Measurements from ENCODE around the gene HS6ST1.

Gene HS6ST1

GRCh38 chr2:128322715-128323554 lies 4.3 kb upstream of the HS6ST1 start:
- no peak for TF ChIP-seq CTCF (conservative IDR thresholded peaks at IDR 0.05; ENCODE audit: low read depth, low read length)
- Histone ChIP-seq H3K27ac (no peak overlapping the region), H3K4me2 (no peak overlapping the region; the same call in 1 of the 2 replicates)

GRCh38 chr2:128321784-128322714 lies 3.4 kb upstream of the HS6ST1 start:
- TF ChIP-seq CTCF (conservative IDR thresholded peaks at IDR 0.05; ENCODE audit: low read depth, low read length) = peak; percentile 62

More at GRCh38 chr2:128322715-128323554, 4.3 kb upstream of the HS6ST1 start:
- H3K27me3 ChIP-seq (ENCODE audit: insufficient read depth, low read depth) = no peaks in the 10 kb centered on the region
- H3K4me1 ChIP-seq (ENCODE audit: low read depth, poor library complexity, severe bottlenecking) = no peaks in the 10 kb centered on the region
- H3K4me3 ChIP-seq (IDR thresholded peaks at IDR 0.05; ENCODE audit: insufficient read depth, low read depth, low read length) = no peak overlapping the region
- H2AFZ ChIP-seq (ENCODE audit: low read depth) = no peak overlapping the region
- no peaks in the 10 kb centered on the region for H3K36me3 ChIP-seq (ENCODE audit: insufficient read depth)
- H3K9ac ChIP-seq = no peak overlapping the region
- no peaks in the 10 kb centered on the region for H4K20me1 ChIP-seq (ENCODE audit: insufficient read depth)
- no peaks in the 10 kb centered on the region for H3K79me2 ChIP-seq (ENCODE audit: insufficient read depth, low read depth)

GRCh38 chr2:128320906-128321771 lies 2.5 kb upstream of the HS6ST1 start:
- Histone ChIP-seq H3K79me2 (ENCODE audit: insufficient read depth, low read depth) (no peaks in the 10 kb centered on the region), H3K27ac (no peak overlapping the region), H3K27me3 (ENCODE audit: insufficient read depth, low read depth) (no peaks in the 10 kb centered on the region), H3K9ac (no peak overlapping the region), H4K20me1 (ENCODE audit: insufficient read depth) (no peaks in the 10 kb centered on the region), H3K36me3 (ENCODE audit: insufficient read depth) (no peaks in the 10 kb centered on the region), H3K4me2 (peak overlapping the region; percentile 36; the same call in 1 of the 2 replicates), H2AFZ (ENCODE audit: low read depth) (peak overlapping the region; percentile 49; the same call in 1 of the 2 replicates), H3K4me3 (IDR thresholded peaks at IDR 0.05; ENCODE audit: insufficient read depth, low read depth, low read length) (no peak overlapping the region), H3K4me1 (ENCODE audit: low read depth, poor library complexity, severe bottlenecking) (no peaks in the 10 kb centered on the region)
- TF ChIP-seq CTCF (conservative IDR thresholded peaks at IDR 0.05; ENCODE audit: low read depth, low read length) = no peak

More at GRCh38 chr2:128321784-128322714, 3.4 kb upstream of the HS6ST1 start:
- peak overlapping the region; percentile 76 for H3K27ac ChIP-seq
- no peak overlapping the region for H3K4me3 ChIP-seq (IDR thresholded peaks at IDR 0.05; ENCODE audit: insufficient read depth, low read depth, low read length)
- H3K79me2 ChIP-seq (ENCODE audit: insufficient read depth, low read depth) = no peaks in the 10 kb centered on the region
- no peaks in the 10 kb centered on the region for H3K27me3 ChIP-seq (ENCODE audit: insufficient read depth, low read depth)
- H4K20me1 ChIP-seq (ENCODE audit: insufficient read depth) = no peaks in the 10 kb centered on the region
- H2AFZ ChIP-seq (ENCODE audit: low read depth) = peak overlapping the region; percentile 85
- no peaks in the 10 kb centered on the region for H3K36me3 ChIP-seq (ENCODE audit: insufficient read depth)
- H3K9ac ChIP-seq = peak overlapping the region; percentile 96
- no peaks in the 10 kb centered on the region for H3K4me1 ChIP-seq (ENCODE audit: low read depth, poor library complexity, severe bottlenecking)
- H3K4me2 ChIP-seq = peak overlapping the region; percentile 36; the same call in 1 of the 2 replicates
